Measurements from ENCODE around the gene ADTRP. TPM values are rescaled to one million over a fixed set of nuclear protein-coding genes. Genes with fewer than 3 reads are reported as not detected.

Gene ADTRP
- 2.0 and 3.3 TPM in 2 replicates for total RNA-seq

GRCh38 chr6:11778648-11779328 is at the start of gene ADTRP:
Gene ADTRP (minus strand): TSS chr6:11778803. CDS start chr6:11778759, 44 bp downstream.

Small RNA genes within 50 kb of the gene (small RNA-seq; reads per million reads assigned to genes)
- 0.09 reads per million for gene RF00272

Other genes starting within 250 kb of the ADTRP start
- under 0.01 and 0.22 TPM in 2 replicates for gene TMEM170B, start 241.1 kb downstream of the ADTRP start, total RNA-seq
- gene HIVEP1, start 233.5 kb upstream of the ADTRP start, total RNA-seq, result 29.1 and 65.4 TPM in 2 replicates